GM13977 (cell line): ENCODE data around the gene AREG.

Source experiments
- DNase-seq: peaks from one replicate; pipeline ENCODE4 v3.0.0; 2012; ENCODE audit warnings: low spot score
- CTCF ChIP-seq: IDR thresholded peaks from 2 replicates; pipeline ENCODE4 v1.5.1; 2012; ENCODE audit warnings: mild to moderate bottlenecking, control low read depth; ENCODE audit not compliant: insufficient read depth; ENCODE audit errors: extremely low read depth, missing control alignments
- in situ Hi-C: fragments of 300-500 bp; cut with MboI; formaldehyde crosslinking; loops from one replicate; pipeline ENCODE4 v1.12.0; 2022; ENCODE audit warnings: low sequenced_read_pairs, low pct_unique_long_range_greater_than_20kb, mixed read lengths, inconsistent platforms; ENCODE audit not compliant: unreplicated experiment

Gene AREG

GRCh38 chr4:74433043-74433442, 11.9 kb upstream of the AREG start:
- no peak for TF ChIP-seq CTCF
- in situ Hi-C loops: no loop called here
- no peak for DNase-seq

GRCh38 chr4:74433541-74434172, 11.3 kb upstream of the AREG start:
- in situ Hi-C loops: no loop called here
- TF ChIP-seq CTCF: no peak

GRCh38 chr4:74435296-74435695, 9.6 kb upstream of the AREG start:
- TF ChIP-seq CTCF: no peak
- in situ Hi-C loops: no loop called here
- DNase-seq: no peak

More at GRCh38 chr4:74433541-74434172, 11.3 kb upstream of the AREG start:
- no peak for DNase-seq

GRCh38 chr4:74437866-74438265, 7.1 kb upstream of the AREG start:
- in situ Hi-C loops: no loop called here
- DNase-seq: no peak
- no peak for TF ChIP-seq CTCF

GRCh38 chr4:74438661-74439060, 6.3 kb upstream of the AREG start:
- DNase-seq: no peak
- no peak for TF ChIP-seq CTCF
- in situ Hi-C loops: no loop called here

GRCh38 chr4:74439952-74440351, 5.0 kb upstream of the AREG start:
- TF ChIP-seq CTCF: no peak
- no peak for DNase-seq
- in situ Hi-C loops: no loop called here
